NCI-H226 (cell line): ENCODE results near the gene KCNG2.

ENCODE experiments used
- DNase-seq: peaks from one replicate; pipeline ENCODE4 v3.0.0-alpha.2; 2015

KCNG2 gene

GRCh38 chr18:79768745-79769144 is 29.0 kb upstream of the KCNG2 start:
- no peak for DNase-seq

GRCh38 chr18:79769698-79770500 is 27.8 kb upstream of the KCNG2 start:
- DNase-seq: no peak

GRCh38 chr18:79770501-79770815 is 27.3 kb upstream of the KCNG2 start:
- DNase-seq: no peak

GRCh38 chr18:79770826-79771225 is 26.9 kb upstream of the KCNG2 start:
- DNase-seq: no peak

GRCh38 chr18:79771446-79772107 is 26.2 kb upstream of the KCNG2 start:
- DNase-seq: no peak

GRCh38 chr18:79772108-79772864 is 25.5 kb upstream of the KCNG2 start:
- DNase-seq: no peak

- no peak for DNase-seq
Measured at GRCh38 chr18:79772865-79773696, 24.7 kb upstream of the KCNG2 start.

GRCh38 chr18:79774111-79774510 is 23.6 kb upstream of the KCNG2 start:
- no peak for DNase-seq

GRCh38 chr18:79775441-79776221 is 22.1 kb upstream of the KCNG2 start:
- no peak for DNase-seq

- no peak for DNase-seq
Measured at GRCh38 chr18:79776674-79777073, 21.1 kb upstream of the KCNG2 start.

GRCh38 chr18:79778291-79778791 is 19.4 kb upstream of the KCNG2 start:
- DNase-seq: no peak

GRCh38 chr18:79779021-79779699 is 18.6 kb upstream of the KCNG2 start:
- no peak for DNase-seq

GRCh38 chr18:79779700-79780190 is 18.0 kb upstream of the KCNG2 start:
- DNase-seq: no peak

GRCh38 chr18:79780547-79780946 is 17.2 kb upstream of the KCNG2 start:
- DNase-seq: no peak

- DNase-seq: no peak
Measured at GRCh38 chr18:79781331-79781941, 16.3 kb upstream of the KCNG2 start.

- no peak for DNase-seq
Measured at GRCh38 chr18:79782566-79783308, 15.0 kb upstream of the KCNG2 start.

- no peak for DNase-seq
Measured at GRCh38 chr18:79784071-79784913, 13.4 kb upstream of the KCNG2 start.

- DNase-seq: no peak
Measured at GRCh38 chr18:79784965-79785770, 12.6 kb upstream of the KCNG2 start.
